IPS-18c (cell line): Measurements from ENCODE around the gene SERPINA12.
"Not testable (repeated sequence)": the region's sequence is repeated elsewhere in the genome, so short reads cannot be mapped to it uniquely, and the experiment has no call there.

Experiments
- H3K4me3 ChIP-seq: 2 replicates; pipeline ENCODE4 v1.7.0; 2013; ENCODE audit warnings: low read depth, mild to moderate bottlenecking, low read length, moderate library complexity; ENCODE audit not compliant: insufficient read depth
- H3K9me3 ChIP-seq: one replicate; pipeline ENCODE4 v1.6.1; 2013; ENCODE audit warnings: mild to moderate bottlenecking, low read length, moderate library complexity; ENCODE audit not compliant: control insufficient read depth, insufficient read depth

Gene SERPINA12

GRCh38 chr14:94510481-94510880 lies 1.2 kb upstream of the SERPINA12 start:
- not testable (repeated sequence) for H3K4me3 ChIP-seq, H3K9me3 ChIP-seq

GRCh38 chr14:94505641-94506040 lies 3.6 kb downstream of the SERPINA12 start:
- H3K9me3 ChIP-seq: no peaks in the 10 kb centered on the region
- no peak overlapping the region for H3K4me3 ChIP-seq

GRCh38 chr14:94505206-94505605 lies 4.1 kb downstream of the SERPINA12 start:
- no peak overlapping the region for H3K4me3 ChIP-seq
- no peaks in the 10 kb centered on the region for H3K9me3 ChIP-seq

- no peaks in the 10 kb centered on the region for H3K9me3 ChIP-seq
- H3K4me3 ChIP-seq: no peak overlapping the region
These were observed 7.4 kb downstream of the SERPINA12 start for GRCh38 chr14:94501588-94502516.

GRCh38 chr14:94500264-94500663 lies 9.0 kb downstream of the SERPINA12 start:
- no peak overlapping the region for H3K4me3 ChIP-seq
- no peaks in the 10 kb centered on the region for H3K9me3 ChIP-seq

GRCh38 chr14:94499673-94500072 lies 9.6 kb downstream of the SERPINA12 start:
- Histone ChIP-seq H3K4me3 (no peak overlapping the region), H3K9me3 (no peaks in the 10 kb centered on the region)

GRCh38 chr14:94498215-94498614 lies 11.1 kb downstream of the SERPINA12 start:
- no peaks in the 10 kb centered on the region for H3K9me3 ChIP-seq
- no peak overlapping the region for H3K4me3 ChIP-seq

GRCh38 chr14:94494085-94494484 lies 15.2 kb downstream of the SERPINA12 start:
- no peaks in the 10 kb centered on the region for H3K9me3 ChIP-seq

GRCh38 chr14:94491511-94491910 lies 17.8 kb downstream of the SERPINA12 start:
- Histone ChIP-seq H3K4me3 (no peak overlapping the region), H3K9me3 (no peaks in the 10 kb centered on the region)

More at GRCh38 chr14:94494085-94494484, 15.2 kb downstream of the SERPINA12 start:
- H3K4me3 ChIP-seq: no peak overlapping the region

- no peak overlapping the region for H3K4me3 ChIP-seq
- no peaks in the 10 kb centered on the region for H3K9me3 ChIP-seq
These were observed 19.9 kb downstream of the SERPINA12 start for GRCh38 chr14:94489336-94489735.

- Histone ChIP-seq H3K9me3 (no peaks in the 10 kb centered on the region), H3K4me3 (peak overlapping the region; percentile 20)
These were observed 22.4 kb downstream of the SERPINA12 start for GRCh38 chr14:94486883-94487282.

- H3K9me3 ChIP-seq: no peaks in the 10 kb centered on the region
These were observed 23.1 kb downstream of the SERPINA12 start for GRCh38 chr14:94485944-94486841.

GRCh38 chr14:94484481-94484880 lies 24.8 kb downstream of the SERPINA12 start:
- Histone ChIP-seq H3K4me3 (no peak overlapping the region), H3K9me3 (no peaks in the 10 kb centered on the region)

More at GRCh38 chr14:94485944-94486841, 23.1 kb downstream of the SERPINA12 start:
- H3K4me3 ChIP-seq: peak overlapping the region; percentile 38; the same call in 1 of the 2 replicates

GRCh38 chr14:94483729-94484275 lies 25.5 kb downstream of the SERPINA12 start:
- H3K4me3 ChIP-seq: no peak overlapping the region
- H3K9me3 ChIP-seq: peaks cover 5% of the 10 kb centered on the region

GRCh38 chr14:94483071-94483451 lies 26.2 kb downstream of the SERPINA12 start:
- H3K9me3 ChIP-seq: peaks cover 5% of the 10 kb centered on the region
- no peak overlapping the region for H3K4me3 ChIP-seq

GRCh38 chr14:94482132-94483070 lies 26.9 kb downstream of the SERPINA12 start:
- not testable (repeated sequence) for H3K9me3 ChIP-seq, H3K4me3 ChIP-seq
